ENCODE measurements around the gene MAPRE3. TPM values are rescaled to one million over a fixed set of nuclear protein-coding genes. Genes with fewer than 3 reads are reported as not detected.

The MAPRE3 gene
- total and polyA plus RNA-seq, 9 of the 15 experiments (the other 6 are each of a cell fraction or from before 2014, with no cell fraction given): 0.70 to 43.2 (median 12.6) TPM

DNA sequence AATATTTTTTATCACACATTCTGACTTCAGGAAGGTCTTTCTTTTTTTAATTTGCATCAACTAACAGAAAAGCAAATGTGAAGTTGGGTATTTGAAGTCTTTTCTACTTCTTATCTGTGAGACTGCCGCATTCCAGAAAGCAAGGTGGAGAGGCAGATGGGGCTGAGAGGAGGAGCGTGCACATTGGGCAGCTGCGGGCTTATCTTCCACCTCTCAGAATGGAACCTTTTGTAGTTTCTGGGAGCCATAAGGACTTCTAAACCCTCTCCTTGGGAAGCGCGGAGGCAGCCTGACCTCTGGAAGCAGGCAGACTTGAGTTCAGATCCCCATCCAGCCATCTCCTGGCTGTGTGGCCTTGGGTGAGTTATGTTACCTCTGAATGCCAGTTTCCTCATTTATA is 3.9 kb downstream of the MAPRE3 start:
- Histone ChIP-seq H3K9ac (ENCODE audit: insufficient read depth in 1 of 2, low read depth in 2 of 2, low read length in 2 of 2) (peak overlapping the region; percentile 62 to 74; a peak in 3 of 4 replicates), H3K4me2 (ENCODE audit: insufficient read depth, low read length) (peak overlapping the region; percentile 86), H3K27ac (ENCODE audit: extremely low read depth, low read depth, low read length) (peak overlapping the region; percentile 61), H3K9me3 (replicated peaks; ENCODE audit: control insufficient read depth, insufficient read depth, low read depth, low read length) (no peaks in the 10 kb centered on the region), H3K9me1 (ENCODE audit: control insufficient read depth, insufficient read depth, low read length) (no peaks in the 10 kb centered on the region), H3K36me3 (ENCODE audit: control insufficient read depth, insufficient read depth, low read length) (peaks cover 5% of the 10 kb centered on the region; the same call in 1 of the 3 replicates), H3K4me3 (peak overlapping the region; percentile 23; the same call in 1 of the 2 replicates), H3K4me1 (replicated peaks in 1 of 2; ENCODE audit: control insufficient read depth in 2 of 2, insufficient read depth in 2 of 2, low read length in 2 of 2) (peaks cover 43 to 63% of the 10 kb centered on the region in 2 experiments), H3K27me3 (ENCODE audit: control insufficient read depth in 2 of 2, insufficient read depth in 2 of 2, low read length in 2 of 2) (peaks cover 0 to under 1% of the 10 kb centered on the region in 2 experiments; a peak in 1 of 5 replicates), H4K20me1 (replicated peaks; ENCODE audit: control insufficient read depth, insufficient read depth, low read length) (peaks cover 20% of the 10 kb centered on the region), H2AFZ (ENCODE audit: low read depth, low read length) (0 out of 2 replicates have a peak overlapping the region, but pooled peaks have one; percentile 34), H3K79me2 (ENCODE audit: control insufficient read depth, insufficient read depth, low read length) (peaks cover 90% of the 10 kb centered on the region)
- in situ Hi-C loops (cut with MboI): no loop called here
- ATAC-seq (peak; percentile 50), FAIRE-seq (peak; percentile 86), DNase-seq (ENCODE audit: extremely low read depth in 1 of 4, low spot score in 3 of 4) (peak; percentile 72 to 87 (median 76))
- POLR2A ChIA-PET: interaction anchor here (0.6 to 1.3 kb wide), 6 partner anchors 13 to 108 kb away, joined by 3 to 6 read pairs (median 3); partner anchors contain the start of gene OST4
- intact Hi-C loops (cut with micrococcal nuclease): no loop called here
- WGBS (ENCODE audit: insufficient coverage, low coverage, missing lambda C conversion rate): 1% methylated on average over 5 of the region's 5 CpGs
- BruUV-seq (replicated peaks): no TSS peak
- CTCF ChIA-PET (ENCODE audit: low intra/inter-chr PET ratio): no interaction called here
- TF ChIP-seq, protein P1, sequence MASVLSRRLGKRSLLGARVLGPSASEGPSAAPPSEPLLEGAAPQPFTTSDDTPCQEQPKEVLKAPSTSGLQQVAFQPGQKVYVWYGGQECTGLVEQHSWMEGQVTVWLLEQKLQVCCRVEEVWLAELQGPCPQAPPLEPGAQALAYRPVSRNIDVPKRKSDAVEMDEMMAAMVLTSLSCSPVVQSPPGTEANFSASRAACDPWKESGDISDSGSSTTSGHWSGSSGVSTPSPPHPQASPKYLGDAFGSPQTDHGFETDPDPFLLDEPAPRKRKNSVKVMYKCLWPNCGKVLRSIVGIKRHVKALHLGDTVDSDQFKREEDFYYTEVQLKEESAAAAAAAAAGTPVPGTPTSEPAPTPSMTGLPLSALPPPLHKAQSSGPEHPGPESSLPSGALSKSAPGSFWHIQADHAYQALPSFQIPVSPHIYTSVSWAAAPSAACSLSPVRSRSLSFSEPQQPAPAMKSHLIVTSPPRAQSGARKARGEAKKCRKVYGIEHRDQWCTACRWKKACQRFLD (CRISPR knock-in tag; IDR thresholded peaks at IDR 0.05): peak; percentile 69; the same call in 1 of the 2 replicates
- TF ChIP-seq TRIM24 (IDR thresholded peaks at IDR 0.05): peak; percentile 31 to 76; a peak in 3 of 4 replicates
- TF ChIP-seq, protein P2, sequence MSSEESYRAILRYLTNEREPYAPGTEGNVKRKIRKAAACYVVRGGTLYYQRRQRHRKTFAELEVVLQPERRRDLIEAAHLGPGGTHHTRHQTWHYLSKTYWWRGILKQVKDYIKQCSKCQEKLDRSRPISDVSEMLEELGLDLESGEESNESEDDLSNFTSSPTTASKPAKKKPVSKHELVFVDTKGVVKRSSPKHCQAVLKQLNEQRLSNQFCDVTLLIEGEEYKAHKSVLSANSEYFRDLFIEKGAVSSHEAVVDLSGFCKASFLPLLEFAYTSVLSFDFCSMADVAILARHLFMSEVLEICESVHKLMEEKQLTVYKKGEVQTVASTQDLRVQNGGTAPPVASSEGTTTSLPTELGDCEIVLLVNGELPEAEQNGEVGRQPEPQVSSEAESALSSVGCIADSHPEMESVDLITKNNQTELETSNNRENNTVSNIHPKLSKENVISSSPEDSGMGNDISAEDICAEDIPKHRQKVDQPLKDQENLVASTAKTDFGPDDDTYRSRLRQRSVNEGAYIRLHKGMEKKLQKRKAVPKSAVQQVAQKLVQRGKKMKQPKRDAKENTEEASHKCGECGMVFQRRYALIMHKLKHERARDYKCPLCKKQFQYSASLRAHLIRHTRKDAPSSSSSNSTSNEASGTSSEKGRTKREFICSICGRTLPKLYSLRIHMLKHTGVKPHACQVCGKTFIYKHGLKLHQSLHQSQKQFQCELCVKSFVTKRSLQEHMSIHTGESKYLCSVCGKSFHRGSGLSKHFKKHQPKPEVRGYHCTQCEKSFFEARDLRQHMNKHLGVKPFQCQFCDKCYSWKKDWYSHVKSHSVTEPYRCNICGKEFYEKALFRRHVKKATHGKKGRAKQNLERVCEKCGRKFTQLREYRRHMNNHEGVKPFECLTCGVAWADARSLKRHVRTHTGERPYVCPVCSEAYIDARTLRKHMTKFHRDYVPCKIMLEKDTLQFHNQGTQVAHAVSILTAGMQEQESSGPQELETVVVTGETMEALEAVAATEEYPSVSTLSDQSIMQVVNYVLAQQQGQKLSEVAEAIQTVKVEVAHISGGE (CRISPR knock-in tag; IDR thresholded peaks at IDR 0.05): peak in 1 of 3 experiments; percentile 21; a peak in 1 of 6 replicates
- TF ChIP-seq NCOR1 (IDR thresholded peaks at IDR 0.05): peak; percentile 86
- no peak for TF ChIP-seq RBM17 (IDR thresholded peaks at IDR 0.05; ENCODE audit: borderline replicate concordance, low read depth, low read length)
- TF ChIP-seq ZKSCAN1 (IDR thresholded peaks at IDR 0.05; ENCODE audit: low read depth, low read length): peak; percentile 31; the same call in 1 of the 2 replicates
- 0 out of 2 replicates have a peak, but pooled peaks have one; percentile 30 for TF ChIP-seq ELF4 (CRISPR knock-in tag; IDR thresholded peaks at IDR 0.05)
- TF ChIP-seq TEAD2 (tag; IDR thresholded peaks at IDR 0.05): peak; percentile 84
- 0 out of 2 replicates have a peak, but pooled peaks have one; percentile 30 for TF ChIP-seq SP1 (CRISPR knock-in tag; IDR thresholded peaks at IDR 0.05)
- TF ChIP-seq, protein P3, sequence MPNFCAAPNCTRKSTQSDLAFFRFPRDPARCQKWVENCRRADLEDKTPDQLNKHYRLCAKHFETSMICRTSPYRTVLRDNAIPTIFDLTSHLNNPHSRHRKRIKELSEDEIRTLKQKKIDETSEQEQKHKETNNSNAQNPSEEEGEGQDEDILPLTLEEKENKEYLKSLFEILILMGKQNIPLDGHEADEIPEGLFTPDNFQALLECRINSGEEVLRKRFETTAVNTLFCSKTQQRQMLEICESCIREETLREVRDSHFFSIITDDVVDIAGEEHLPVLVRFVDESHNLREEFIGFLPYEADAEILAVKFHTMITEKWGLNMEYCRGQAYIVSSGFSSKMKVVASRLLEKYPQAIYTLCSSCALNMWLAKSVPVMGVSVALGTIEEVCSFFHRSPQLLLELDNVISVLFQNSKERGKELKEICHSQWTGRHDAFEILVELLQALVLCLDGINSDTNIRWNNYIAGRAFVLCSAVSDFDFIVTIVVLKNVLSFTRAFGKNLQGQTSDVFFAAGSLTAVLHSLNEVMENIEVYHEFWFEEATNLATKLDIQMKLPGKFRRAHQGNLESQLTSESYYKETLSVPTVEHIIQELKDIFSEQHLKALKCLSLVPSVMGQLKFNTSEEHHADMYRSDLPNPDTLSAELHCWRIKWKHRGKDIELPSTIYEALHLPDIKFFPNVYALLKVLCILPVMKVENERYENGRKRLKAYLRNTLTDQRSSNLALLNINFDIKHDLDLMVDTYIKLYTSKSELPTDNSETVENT (CRISPR knock-in tag; IDR thresholded peaks at IDR 0.05): no peak
- TF ChIP-seq, protein P4, sequence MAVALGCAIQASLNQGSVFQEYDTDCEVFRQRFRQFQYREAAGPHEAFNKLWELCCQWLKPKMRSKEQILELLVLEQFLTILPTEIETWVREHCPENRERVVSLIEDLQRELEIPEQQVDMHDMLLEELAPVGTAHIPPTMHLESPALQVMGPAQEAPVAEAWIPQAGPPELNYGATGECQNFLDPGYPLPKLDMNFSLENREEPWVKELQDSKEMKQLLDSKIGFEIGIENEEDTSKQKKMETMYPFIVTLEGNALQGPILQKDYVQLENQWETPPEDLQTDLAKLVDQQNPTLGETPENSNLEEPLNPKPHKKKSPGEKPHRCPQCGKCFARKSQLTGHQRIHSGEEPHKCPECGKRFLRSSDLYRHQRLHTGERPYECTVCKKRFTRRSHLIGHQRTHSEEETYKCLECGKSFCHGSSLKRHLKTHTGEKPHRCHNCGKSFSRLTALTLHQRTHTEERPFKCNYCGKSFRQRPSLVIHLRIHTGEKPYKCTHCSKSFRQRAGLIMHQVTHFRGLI (CRISPR knock-in tag; IDR thresholded peaks at IDR 0.05): 0 out of 2 replicates have a peak, but pooled peaks have one; percentile 12
- peak; percentile 95 to 97 for TF ChIP-seq TEAD1 (CRISPR knock-in tag; IDR thresholded peaks at IDR 0.05)
- TF ChIP-seq TAL1 (IDR thresholded peaks at IDR 0.05): peak; percentile 87

Measured in K562 (cell line).